Esophagus muscularis mucosa (tissue), 3 donors: ENCODE results near the gene CCL1.

ENCODE experiments used
- CTCF ChIP-seq, 3 experiments: fragments of 200-600 bp in 2 of 3; fragments of 450-650 bp in 1 of 3; sonication (generic) in 2 of 3; IDR thresholded peaks; one replicate each; pipeline ENCODE4 v1.5.1; 2017 to 2019; ENCODE audit warnings: antibody characterized with exemption in 3 of 3, mild to moderate bottlenecking in 2 of 3, moderate library complexity in 1 of 3
- POLR2A ChIP-seq: fragments of 450-650 bp; IDR thresholded peaks from one replicate; pipeline ENCODE4 v1.6.1; 2017; ENCODE audit warnings: antibody characterized with exemption, moderate library complexity, mild to moderate bottlenecking, low read depth

GRCh38 chr17:34369571-34369970, 6.5 kb upstream of the CCL1 start:
- no peak for TF ChIP-seq POLR2A
- TF ChIP-seq CTCF (IDR thresholded peaks at IDR 0.05): no peak
